Ishikawa (cell line): ENCODE data around the gene FAM168A.

Experiments
- CEBPB ChIP-seq: IDR thresholded peaks from 2 replicates; pipeline ENCODE4 v1.6.1; 2012
- CREB1 ChIP-seq: IDR thresholded peaks from 2 replicates; pipeline ENCODE4 v1.6.1; 2012; ENCODE audit warnings: low read depth
- EGR1 ChIP-seq: IDR thresholded peaks from 2 replicates; pipeline ENCODE4 v1.6.1; 2012
- EP300 ChIP-seq: IDR thresholded peaks from 2 replicates; pipeline ENCODE4 v1.6.1; 2012; ENCODE audit warnings: borderline replicate concordance
- FOXM1 ChIP-seq: IDR thresholded peaks from 2 replicates; pipeline ENCODE4 v1.6.1; 2012; ENCODE audit warnings: low read depth, borderline replicate concordance
- NFIC ChIP-seq: IDR thresholded peaks from 2 replicates; pipeline ENCODE4 v1.6.1; 2012
- RAD21 ChIP-seq: IDR thresholded peaks from 2 replicates; pipeline ENCODE4 v1.6.1; 2012; ENCODE audit warnings: low read depth
- TAF1 ChIP-seq: IDR thresholded peaks from 2 replicates; pipeline ENCODE4 v1.6.1; 2012; ENCODE audit warnings: low read depth, mild to moderate bottlenecking
- TCF12 ChIP-seq: IDR thresholded peaks from 2 replicates; pipeline ENCODE4 v1.6.1; 2012; ENCODE audit warnings: low read depth
- TEAD4 ChIP-seq: IDR thresholded peaks from 2 replicates; pipeline ENCODE4 v1.6.1; 2012
- USF1 ChIP-seq: IDR thresholded peaks from 2 replicates; pipeline ENCODE4 v1.6.1; 2012
- YY1 ChIP-seq: IDR thresholded peaks from 2 replicates; pipeline ENCODE4 v1.6.1; 2012; ENCODE audit warnings: low read depth
- ZBTB7A ChIP-seq: IDR thresholded peaks from 2 replicates; pipeline ENCODE4 v1.6.1; 2012; ENCODE audit warnings: low read depth
- TF ChIP-seq, protein P1 (sequence below): IDR thresholded peaks from 2 replicates; pipeline ENCODE4 v1.6.1; 2012; ENCODE audit warnings: low read depth, mild to moderate bottlenecking
- TF ChIP-seq, protein P2 (sequence below): IDR thresholded peaks from 2 replicates; pipeline ENCODE4 v1.6.1; 2012

The FAM168A gene

GRCh38 chr11:73576185-73576614 lies 21.7 kb downstream of the FAM168A start:
- TF ChIP-seq CEBPB (no peak), YY1 (no peak), NFIC (no peak), TEAD4 (no peak), FOXM1 (no peak), TCF12 (no peak), ZBTB7A (no peak), TAF1 (no peak), RAD21 (no peak), EGR1 (no peak), EP300 (no peak), USF1 (no peak)
- TF ChIP-seq, protein P1, sequence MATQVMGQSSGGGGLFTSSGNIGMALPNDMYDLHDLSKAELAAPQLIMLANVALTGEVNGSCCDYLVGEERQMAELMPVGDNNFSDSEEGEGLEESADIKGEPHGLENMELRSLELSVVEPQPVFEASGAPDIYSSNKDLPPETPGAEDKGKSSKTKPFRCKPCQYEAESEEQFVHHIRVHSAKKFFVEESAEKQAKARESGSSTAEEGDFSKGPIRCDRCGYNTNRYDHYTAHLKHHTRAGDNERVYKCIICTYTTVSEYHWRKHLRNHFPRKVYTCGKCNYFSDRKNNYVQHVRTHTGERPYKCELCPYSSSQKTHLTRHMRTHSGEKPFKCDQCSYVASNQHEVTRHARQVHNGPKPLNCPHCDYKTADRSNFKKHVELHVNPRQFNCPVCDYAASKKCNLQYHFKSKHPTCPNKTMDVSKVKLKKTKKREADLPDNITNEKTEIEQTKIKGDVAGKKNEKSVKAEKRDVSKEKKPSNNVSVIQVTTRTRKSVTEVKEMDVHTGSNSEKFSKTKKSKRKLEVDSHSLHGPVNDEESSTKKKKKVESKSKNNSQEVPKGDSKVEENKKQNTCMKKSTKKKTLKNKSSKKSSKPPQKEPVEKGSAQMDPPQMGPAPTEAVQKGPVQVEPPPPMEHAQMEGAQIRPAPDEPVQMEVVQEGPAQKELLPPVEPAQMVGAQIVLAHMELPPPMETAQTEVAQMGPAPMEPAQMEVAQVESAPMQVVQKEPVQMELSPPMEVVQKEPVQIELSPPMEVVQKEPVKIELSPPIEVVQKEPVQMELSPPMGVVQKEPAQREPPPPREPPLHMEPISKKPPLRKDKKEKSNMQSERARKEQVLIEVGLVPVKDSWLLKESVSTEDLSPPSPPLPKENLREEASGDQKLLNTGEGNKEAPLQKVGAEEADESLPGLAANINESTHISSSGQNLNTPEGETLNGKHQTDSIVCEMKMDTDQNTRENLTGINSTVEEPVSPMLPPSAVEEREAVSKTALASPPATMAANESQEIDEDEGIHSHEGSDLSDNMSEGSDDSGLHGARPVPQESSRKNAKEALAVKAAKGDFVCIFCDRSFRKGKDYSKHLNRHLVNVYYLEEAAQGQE: no peak
- TF ChIP-seq, protein P2, sequence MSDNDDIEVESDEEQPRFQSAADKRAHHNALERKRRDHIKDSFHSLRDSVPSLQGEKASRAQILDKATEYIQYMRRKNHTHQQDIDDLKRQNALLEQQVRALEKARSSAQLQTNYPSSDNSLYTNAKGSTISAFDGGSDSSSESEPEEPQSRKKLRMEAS: no peak

DNA sequence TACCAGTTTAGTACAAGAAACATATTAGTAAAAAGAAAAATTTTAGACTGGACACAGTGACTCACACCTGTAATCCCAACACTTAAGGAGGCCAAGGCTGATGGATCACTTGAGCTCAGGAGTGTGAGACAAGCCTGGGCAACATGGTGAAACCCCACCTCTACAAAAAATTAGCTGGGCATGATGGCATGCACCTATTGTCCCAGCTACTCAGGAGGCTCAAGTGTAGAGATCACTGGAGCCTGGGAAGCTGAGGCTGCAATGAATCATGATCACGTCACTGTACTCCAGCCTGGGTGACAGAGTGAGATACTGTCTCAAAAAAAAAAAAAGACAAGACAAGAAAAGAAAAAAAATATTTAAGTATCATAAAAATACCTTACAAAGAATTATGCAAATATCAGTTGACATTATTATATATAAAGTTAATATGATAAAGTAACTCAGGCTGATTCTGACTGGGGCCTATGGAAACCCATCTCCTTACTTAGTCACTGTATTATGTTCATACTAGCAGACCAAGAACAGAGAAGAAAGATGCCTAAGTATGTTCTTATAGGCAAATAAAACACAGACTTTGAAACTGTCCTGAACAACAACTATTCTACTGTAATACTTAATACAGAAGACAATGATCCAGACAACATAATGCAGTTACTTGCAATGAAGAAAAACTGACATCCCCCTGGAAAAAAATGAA lies 27.3 kb downstream of the FAM168A start:
- peak; percentile 53; the same call in 1 of the 2 replicates for TF ChIP-seq YY1
- TF ChIP-seq TCF12: peak; percentile 63; the same call in 1 of the 2 replicates
- 0 out of 2 replicates have a peak, but pooled peaks have one; percentile 35 for TF ChIP-seq CREB1
- TF ChIP-seq CEBPB: no peak
- peak; percentile 85 for TF ChIP-seq TEAD4
- TF ChIP-seq RAD21: peak; percentile 5; the same call in 1 of the 2 replicates
- peak; percentile 84 for TF ChIP-seq EP300
- peak; percentile 55; the same call in 1 of the 2 replicates for TF ChIP-seq NFIC
- TF ChIP-seq, protein P1: no peak

DNA sequence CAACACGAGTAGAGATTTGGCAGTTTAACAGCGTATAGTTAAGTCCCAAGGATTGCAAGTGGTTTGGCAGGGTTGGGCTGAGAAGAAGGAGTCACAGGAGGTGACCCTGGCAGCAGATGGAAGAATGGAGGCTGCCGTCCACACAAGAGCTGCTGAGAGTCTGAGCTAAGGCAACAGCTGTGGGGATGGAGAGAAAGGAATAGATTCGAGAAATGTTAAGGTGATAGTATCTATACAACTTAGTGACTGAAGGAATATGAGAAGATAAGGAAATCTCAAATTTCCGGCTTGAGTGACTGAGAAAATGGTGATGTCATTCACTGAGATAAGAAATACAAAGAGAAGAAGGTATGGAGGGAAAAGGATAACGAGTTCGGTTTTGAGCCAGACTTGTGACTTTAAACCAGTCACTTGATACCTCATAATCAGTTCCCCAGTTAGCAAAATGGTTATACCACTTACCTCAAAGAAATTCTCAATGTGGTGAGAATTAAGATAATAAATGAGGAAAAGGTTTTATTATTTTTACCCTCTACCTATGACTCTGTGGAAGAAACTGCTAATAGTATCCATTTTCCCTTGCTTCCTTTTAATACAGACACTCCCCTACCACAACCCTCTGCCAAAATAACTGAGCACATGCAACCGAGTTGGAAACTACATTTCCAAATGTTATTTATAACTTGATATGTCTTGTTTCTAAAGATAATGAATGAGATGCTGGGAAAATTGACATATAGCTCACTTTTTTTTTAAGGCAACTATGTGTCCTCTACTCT lies 30.7 kb downstream of the FAM168A start:
- TF ChIP-seq RAD21 (no peak), USF1 (no peak), TEAD4 (no peak), CEBPB (no peak), EP300 (no peak), CREB1 (no peak), YY1 (no peak), ZBTB7A (no peak)
- TF ChIP-seq, protein P1: no peak
- TF ChIP-seq, protein P2: no peak

DNA sequence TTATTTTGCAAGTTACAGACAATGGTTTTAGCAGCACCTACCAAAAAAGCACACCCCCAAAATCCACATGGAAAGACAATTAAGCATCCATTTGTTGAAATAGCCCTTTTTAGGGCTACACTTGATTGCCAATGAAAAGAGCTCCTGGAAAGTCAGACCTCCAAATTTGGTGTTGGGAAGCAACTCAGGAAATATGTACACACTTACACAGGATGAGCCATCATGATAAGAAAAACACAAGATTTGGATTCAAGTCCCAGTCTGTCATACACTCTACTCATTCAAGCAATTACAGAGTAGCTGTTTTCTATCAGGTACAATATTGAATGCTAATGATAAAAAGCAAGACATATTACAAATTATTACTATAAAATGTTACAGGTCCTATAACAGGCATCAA lies 31.5 kb downstream of the FAM168A start:
- TF ChIP-seq TEAD4 (no peak), YY1 (no peak), EGR1 (no peak)
